ENCODE data around the gene UBAP1. TPM values are rescaled to one million over a fixed set of nuclear protein-coding genes. Genes with fewer than 3 reads are reported as not detected.
A peak's percentile ranks its signal among the peaks of the same experiment; 100 is the strongest.
"Not testable (repeated sequence)": the region's sequence is repeated elsewhere in the genome, so short reads cannot be mapped to it uniquely, and the experiment has no call there.

Gene UBAP1
- total RNA-seq: 45.2 TPM

DNA sequence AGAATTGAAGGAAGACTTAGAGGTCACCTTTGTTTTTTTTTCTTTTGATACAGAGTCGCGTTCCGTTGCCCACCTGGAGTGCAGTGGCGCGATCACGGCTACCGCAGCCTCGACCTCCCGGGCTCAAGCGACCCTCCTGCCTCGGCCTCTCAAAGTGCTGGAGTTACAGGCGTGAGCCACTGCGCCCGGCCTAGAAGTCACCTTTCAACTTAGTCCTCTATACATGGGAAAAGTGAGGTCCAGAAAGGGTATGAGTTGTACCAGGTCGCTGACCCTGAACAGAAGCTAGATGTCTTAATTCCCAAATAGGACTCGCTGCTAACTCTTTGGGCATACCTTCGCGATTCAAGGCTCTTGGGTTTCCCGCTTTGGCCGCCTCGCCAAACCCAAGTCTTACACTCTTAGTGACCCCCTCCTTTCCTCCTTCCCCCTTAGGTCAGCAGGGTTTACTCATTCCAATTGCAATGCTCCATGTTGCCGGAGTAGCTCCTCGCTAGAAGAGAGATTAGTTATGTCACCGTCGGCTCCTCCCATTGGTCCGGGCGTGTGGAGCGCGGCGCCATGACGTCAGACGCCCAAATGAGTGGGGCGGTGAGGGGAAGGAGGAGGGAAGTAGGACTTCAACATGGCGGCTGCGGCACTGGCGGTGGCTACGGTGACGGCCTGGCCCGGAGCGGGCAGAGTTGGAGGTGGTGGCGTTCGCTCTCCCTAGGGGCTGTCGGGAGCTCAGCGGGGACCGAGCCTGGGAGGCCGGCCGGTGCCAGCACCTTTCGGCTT is at the start of gene UBAP1:
UBAP1 (plus strand) TSS at position 608 of the 777 bp plus-strand sequence. CDS start 41,872 bp downstream, outside the sequence.
- peak; percentile 97 for DNase-seq (ENCODE audit: low spot score)

DNA sequence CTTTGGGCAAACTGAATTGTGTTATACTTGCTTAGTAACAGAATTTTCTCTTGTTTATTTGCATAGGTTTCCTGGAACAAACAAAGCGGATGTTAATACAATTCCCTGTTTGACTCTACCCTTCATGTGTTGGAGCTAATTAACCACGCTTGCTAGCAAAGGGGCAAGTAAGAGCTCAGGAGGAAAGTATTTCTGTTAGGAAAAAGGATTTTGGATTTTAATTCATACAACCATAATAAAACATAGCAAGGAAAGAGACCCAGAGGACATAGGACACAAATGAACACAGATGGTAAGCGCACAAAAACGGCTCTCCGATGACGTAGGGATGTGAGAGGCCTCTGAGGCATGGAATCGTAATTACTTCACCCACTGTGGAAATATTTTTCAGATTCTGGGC is 47.3 kb upstream of the UBAP1 start:
- no peak for DNase-seq (ENCODE audit: low spot score)

DNA sequence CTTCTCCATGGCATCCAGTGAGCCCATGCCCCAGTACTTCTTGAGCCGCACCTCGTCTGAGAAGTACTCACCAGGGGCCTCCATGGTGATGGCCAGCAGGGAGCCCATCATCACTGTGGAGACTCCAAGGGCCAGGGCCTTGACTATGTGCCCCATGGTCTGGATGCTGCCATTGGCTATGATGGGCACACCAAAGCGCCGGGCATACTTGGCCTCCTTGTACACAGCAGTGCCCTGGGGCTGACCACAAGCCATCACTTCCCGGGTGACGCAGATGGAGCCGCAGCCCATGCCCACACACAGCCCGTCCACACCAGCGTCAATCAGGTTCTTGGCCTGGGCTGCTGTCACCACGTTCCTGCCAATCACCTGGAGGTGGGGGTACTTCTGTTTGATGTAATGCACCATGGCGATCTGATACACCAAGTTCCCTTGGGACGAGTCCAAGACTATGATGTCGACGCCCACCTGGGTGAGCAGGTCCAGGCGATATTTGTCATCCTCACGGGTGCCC is 45.4 kb upstream of the UBAP1 start:
- DNase-seq (ENCODE audit: low spot score): no peak

DNA sequence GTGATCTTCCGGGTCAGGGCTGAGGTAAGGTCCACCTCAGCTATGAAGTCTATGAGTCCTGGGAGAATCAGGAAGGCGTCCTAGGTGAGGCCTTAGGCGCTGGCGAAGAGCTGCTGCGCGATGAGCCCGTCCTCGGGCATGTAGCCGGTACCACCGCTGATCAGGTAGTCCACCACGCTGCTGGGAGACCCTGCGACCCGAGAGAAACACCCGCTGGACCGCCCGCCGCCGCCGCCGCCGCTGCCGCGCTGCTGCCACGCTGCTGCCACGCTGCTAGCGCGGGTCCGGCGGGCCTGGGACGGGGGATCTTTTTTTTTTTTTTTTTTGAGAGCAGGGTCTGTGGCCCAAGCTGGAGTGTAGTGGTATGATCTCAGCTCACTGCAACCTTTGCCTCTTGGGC is 44.3 kb upstream of the UBAP1 start:
- DNase-seq (ENCODE audit: low spot score): no peak

DNA sequence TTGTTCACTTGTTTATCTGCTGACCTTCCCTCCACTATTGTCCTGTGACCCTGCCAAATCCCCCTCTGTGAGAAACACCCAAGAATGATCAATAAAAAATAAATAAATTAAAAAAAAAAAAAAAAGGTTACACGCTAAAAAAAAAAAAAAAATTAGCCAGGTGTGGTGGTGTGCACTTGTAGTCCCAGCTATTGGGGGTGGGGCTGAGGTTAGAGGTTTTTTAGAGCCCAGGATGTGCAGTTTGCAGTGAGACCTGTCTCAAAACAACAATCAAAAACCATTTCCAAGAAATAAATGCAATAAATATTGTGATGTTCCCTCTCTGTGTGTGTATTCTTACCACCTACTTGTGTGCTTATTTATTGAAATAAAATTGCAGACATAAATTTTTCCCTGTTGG is 40.2 kb upstream of the UBAP1 start:
- DNase-seq (ENCODE audit: low spot score): not testable (repeated sequence)

DNA sequence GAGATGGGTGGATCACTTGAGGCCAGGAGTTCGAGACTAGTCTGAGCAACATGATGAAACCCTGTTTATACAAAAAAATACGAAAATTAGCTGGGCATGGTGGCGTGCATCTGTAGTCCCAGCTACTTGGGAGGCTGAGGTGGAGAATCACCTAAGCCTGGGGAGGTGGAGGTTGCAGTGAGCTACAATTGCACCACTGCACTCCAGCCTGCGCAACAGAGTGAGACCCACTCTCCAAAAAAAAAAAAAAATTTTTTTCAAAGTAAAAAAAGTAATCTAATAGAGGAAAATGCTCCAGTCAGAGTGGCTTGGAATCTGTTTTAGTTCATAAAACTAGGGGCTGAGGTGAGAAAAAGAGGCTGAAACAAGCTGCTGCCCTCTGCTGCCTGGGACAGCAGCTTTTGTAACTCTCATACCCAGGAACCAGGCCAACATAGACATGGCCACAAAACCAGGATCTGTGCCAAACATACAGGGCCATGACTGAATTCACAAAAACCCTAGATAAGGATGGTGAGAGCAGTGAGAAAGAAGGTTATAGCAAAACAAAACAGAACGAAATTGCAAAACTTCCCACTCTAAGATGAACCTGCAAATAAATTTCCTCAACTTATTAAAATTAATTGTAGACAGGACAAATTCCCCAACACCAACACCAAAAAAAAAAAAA is 39.2 kb upstream of the UBAP1 start:
- peak; percentile 80 for DNase-seq (ENCODE audit: low spot score)

DNA sequence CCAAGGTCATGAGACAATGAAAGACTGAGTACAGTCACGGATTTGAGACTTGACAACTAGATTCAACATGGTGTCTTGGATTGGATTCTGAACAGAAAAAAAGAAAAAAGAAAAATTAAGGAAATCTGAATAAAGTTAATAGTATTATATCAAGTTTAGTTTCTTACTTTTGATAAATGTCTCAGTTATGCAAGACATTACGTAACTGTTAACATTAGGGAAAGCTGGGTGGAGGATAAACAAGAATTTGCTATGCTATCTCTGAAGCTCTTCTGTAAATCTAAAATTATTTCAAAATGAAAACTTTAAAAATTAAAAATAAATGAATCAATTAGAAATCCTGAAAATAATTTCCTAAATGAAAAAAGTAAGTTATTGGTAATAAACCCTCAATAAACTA is 38.0 kb upstream of the UBAP1 start:
- DNase-seq (ENCODE audit: low spot score): no peak

DNA sequence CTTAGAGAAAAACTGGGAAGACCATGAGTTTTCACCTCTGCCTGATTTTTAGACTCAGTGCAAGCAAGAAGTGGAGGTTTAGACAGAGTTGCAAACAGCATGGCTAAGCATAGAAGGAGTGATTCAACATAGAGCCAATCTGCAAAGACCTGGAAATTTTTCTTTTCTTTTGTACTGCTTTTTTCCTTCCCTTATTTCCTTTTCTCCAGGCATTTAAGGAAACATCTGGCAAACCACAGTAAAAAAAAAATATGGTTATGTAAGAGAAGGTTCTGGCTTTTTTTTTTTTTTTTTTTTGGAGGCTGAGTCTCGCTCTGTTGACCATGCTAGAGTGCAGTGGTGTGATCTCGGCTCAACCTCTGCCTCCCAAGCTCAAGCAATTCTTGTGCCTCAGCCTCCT is 35.7 kb upstream of the UBAP1 start:
- DNase-seq (ENCODE audit: low spot score): no peak

DNA sequence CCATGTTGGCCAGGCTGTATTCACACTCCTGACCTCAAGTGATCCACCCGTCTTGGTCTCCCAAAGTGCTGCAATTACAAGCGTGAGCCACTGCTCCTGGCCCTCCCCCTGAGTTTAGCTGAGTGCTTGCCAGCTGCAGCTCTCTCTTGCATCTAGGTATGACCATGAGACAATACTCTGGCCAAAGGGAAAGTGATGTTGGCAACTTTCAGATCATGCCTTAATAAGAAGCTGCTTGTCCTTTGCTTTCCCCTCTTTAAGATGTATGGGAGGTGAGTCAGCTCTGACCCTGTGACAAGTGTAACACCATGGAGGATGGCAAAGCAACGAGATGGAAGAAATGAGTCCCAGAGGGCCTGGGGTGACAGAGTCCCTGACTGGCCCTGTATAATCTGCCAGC is 33.7 kb upstream of the UBAP1 start:
- no peak for DNase-seq (ENCODE audit: low spot score)

DNA sequence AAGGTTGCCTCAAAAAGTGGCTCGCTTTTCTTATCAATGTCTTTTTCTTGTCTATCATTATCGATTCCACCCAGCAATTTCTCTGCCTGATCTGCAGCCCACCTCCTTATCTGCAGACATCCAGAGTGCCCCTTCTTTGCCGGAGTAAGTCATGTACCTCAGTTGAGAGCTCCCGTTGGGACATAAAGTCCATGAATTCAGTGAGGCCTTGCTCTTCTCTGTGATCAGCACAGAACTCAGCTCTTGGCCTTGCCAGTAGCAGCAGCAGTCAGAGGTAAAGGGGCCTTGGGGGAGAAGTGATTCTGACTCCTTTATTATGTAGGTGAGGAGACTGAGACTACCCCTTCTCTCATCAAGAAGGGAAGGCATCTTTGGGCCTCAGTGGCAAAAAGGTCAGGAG is 27.4 kb upstream of the UBAP1 start:
- no peak for DNase-seq (ENCODE audit: low spot score)

DNA sequence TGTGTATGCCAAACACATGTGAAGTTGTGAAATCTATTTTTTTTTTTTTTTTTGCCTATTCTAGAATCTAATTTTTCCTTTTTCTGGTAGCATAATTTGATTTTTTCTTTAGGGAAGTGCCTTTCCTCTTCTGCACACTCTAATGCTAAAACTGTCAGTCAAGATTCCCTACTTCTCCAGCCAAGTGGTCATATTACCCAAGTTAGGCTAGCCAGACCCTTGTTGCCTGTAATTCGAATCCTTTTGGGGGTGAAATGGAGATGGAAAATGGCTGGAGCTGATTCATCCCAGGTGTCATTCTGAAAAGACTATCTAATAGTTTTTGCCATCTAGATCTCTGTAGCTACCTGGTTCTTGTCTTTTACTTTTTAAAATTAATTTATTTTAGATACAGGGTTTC is 24.8 kb upstream of the UBAP1 start:
- DNase-seq (ENCODE audit: low spot score): no peak

DNA sequence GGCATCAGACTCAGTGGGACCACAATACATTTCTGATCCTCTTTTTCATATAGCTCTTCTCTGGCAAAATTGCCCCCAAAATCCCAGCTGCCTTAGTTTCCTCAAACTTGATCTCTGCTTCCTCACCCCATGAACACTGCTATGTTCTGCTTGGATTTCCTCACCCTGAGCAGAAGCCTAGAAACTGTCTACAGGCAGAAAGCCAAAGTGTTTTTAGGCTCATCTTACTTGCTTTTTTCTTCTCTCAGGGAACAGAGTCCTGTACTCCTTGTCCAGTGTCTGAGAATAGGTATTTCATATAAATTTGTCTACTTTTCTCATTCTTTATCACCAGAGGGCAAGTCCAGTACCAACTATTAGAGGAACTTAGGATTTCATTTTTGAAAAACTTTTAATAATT is 21.5 kb upstream of the UBAP1 start:
- DNase-seq (ENCODE audit: low spot score): no peak

DNA sequence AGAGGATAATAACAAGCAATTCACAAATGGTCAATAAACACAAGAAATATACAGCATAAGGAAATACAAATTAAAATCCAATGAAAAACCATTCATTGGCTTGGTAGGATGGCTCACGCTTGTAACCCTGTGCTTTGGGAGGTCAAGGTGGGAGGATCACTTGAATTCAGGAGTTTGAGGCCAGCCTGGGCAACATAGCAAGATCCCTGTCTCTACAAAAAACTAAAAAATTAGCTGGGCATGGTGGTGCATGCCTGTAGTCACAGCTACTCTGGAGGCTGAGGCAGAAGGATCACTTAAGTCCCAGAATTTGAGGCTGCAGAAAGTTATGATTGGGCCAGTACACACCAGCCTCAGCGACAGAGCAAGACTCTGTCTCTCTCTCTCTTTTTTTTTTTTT is 20.9 kb upstream of the UBAP1 start:
- DNase-seq (ENCODE audit: low spot score): no peak

DNA sequence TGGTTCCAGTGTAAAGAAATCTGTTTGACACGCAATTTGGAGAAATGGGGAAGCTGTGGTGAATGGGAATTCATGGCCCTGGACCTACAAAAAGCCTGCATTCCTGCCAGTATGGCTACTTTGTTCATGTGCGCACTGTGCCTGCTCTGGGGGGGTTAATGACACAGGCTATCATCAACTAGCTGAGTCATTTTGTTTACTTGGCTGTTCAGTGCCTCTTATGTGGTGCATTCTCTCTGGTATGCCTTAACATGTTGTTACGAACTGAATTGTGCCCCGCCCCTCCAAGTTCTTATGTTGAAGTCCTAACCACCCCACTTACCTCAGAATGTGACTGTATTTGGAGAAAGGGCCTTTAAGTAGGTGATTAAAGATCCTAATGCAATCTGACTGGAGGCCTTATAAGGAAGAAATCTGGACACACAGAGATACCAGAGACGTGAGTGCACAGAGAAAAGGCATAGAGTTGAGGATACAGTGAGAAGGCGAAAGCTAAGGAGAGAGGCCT is 20.4 kb upstream of the UBAP1 start:
- DNase-seq (ENCODE audit: low spot score): no peak

DNA sequence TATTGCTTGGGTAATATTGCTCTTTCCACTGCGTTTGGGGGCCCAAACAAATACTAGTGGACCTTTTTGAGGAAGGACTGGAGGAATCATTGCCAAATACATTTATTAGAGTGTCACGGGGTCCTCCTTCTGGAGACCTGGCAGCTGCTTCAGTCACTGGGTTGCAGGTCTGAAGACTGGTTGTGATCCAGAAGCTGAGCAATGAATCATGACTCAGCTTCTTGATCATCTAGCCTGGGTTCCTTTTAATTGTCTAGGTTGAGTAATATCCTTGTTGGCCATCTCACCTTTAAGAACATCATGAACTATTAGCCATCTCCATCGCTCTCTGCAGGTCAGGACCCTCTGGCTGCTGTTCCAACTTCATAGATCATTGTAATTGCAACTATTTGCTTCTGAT is 15.4 kb upstream of the UBAP1 start:
- no peak for DNase-seq (ENCODE audit: low spot score)

DNA sequence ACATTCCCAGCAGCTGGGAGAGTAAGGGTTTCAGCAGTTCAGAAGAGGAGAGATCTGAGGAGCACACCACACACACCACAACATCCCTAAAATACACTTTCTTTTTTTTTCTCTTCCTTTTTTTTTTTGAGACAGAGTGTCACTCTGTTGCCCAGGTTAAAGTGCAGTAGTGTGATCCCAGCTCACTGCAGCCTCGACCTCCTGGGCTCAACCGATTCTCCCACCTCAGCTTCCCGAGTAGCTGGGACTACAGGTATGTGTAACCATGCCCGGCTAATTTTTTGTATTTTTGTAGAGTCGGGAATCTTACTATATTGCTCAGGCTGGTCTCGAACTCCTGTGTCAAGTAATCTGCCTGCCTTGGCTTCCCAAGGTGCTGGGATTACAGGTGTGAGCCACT is 9.7 kb upstream of the UBAP1 start:
- no peak for DNase-seq (ENCODE audit: low spot score)

DNA sequence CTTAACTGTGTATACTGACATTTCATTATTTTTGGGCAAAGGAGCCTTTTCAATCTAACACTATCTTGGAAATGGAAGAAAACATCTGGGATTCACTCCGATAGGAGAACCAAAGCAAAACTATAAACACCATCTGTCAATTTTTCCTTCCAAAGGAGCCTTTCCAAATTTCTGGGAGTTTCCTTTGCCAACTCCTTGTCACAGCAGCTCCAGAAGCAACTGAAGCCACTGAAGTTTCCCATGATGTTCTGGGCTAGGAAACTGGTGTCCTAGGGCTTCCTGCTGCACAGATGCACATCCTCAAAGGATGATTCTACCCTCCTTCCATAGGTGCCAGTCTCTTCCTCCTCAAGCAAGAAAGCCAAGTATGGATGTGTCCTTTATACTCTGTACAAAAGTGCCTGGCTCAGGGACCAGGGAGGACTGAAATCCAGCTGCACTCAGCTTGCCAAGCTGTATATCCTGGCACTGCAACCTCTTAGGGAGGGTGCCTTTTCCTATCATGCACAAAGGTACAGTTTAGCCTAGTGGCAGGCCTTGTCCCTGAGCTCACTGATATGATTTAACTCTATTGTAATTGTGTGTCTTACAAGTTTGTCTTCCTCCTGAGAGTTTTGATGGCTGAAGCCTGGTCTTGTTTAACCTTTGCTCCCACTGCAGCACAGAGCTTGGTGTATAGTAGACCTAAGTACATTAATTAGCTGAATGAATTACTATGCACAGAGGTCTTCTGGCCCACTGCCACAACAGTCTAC is 8.4 kb upstream of the UBAP1 start:
- no peak for DNase-seq (ENCODE audit: low spot score)

DNA sequence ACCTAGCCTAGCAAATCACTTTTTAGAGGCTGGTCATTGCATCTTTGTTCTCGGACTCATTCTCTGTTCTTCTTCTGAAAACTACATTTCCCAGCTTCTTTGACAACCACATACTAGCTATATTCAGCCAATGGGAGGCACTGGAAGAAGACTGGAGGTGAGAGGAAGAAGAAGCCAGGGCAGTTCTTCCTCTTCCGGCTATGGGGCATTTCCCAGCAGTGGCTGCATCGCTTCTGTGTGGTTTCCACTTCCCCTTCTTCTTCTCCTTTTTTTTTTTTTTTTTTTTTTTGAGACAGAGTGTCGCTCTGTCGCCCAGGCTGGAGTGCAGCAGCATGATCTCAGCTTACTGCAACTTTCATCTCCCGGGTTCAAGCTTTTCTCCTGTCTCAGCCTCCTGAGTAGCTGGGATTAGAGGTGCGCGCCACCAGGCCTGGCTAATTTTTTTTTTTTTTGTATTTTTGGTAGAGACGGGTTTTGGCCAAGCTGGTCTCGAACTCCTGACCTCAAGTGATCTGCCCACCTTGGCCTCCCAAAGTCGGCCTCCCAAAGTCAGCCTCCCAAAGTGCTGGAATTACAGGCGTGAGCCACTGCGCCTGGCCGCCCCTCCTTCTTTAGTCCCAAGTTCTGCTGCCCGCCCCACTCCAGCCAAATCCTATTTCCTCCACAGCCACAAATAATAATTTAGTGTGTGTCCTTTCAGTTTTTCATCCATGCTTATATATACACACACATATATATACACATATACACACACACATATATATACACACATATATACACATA is 6.9 kb upstream of the UBAP1 start:
- no peak for DNase-seq (ENCODE audit: low spot score)

DNA sequence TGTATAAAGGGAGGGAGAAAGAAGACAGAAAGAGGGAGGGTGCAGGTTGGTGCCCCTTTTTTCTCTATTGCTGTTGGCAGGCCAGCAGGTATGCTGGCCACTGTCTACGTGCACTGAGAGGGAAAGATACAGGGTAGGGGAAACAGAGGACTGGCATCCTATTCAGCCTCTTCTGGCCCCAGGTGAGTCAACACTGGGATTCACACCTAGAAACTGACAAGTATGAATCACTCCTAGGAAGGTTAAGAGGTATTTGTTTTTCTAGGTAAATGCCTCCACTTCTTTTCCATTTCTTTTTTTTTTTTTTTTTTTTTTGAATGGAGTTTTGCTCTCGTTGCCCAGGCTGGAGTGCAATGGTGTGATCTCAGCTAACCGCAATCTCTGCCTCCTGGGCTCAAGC is 2.8 kb upstream of the UBAP1 start:
- DNase-seq (ENCODE audit: low spot score): no peak

DNA sequence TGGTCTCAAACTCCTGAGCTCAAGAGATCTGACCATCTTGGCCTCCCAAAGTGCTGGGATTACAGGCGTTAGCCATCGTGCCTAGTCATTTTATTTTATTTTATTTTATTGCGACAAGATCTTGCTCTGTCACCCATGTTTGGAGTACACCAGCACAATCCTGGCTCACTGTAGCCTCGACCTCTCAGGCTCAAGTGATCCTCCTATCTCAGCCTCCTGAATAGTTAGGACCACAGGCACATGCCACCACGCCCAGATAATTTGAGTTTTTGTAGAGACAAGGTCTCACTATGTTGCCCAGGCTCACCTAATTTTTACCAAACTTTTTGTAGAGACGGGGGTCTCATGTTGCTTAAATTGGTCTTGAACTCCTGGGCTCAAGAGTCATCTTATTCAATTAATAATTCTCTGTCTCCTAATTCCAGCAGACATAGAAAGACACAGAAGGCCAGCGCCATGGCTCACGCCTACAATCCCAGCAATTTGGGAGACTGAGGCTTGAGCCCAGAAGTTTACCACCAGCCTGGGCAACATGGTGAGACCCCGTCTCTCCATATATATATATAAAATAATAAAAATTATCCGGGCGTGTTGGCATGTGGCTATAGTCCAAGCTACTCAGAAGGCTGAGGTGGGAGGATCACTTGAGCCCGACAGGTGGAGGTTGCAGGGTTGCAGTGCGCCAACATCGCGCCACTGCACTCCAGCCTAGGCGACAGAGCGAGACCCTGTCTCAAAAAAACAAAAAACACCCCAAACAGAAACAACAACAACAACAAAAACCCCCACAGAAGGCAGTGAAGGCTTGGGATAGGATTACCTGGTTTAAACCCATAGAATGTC is 1.0 kb upstream of the UBAP1 start:
- no peak for DNase-seq (ENCODE audit: low spot score)

All from mucosa of gallbladder (tissue), 1 donor.